Right lobe of liver (tissue), 6 donors: ENCODE results near the gene SLC22A4. TPM values are rescaled to one million over a fixed set of nuclear protein-coding genes. Genes with fewer than 3 reads are reported as not detected.

Experiments
- ATAC-seq, 4 donors: fragments of 200-7000 bp; cut with Tn5 transposase; one replicate each; pipeline ENCODE4 v1.9.1; 2020; ENCODE audit warnings: mild to moderate bottlenecking in 4 of 4, moderate library complexity in 4 of 4
- DNase-seq, 3 donors: peaks; one replicate each; pipeline ENCODE4 v3.0.0-alpha.2; 2020
- H3K27ac ChIP-seq, 3 donors: fragments of 200-600 bp; one replicate each; pipeline ENCODE4 v1.8.0; 2022
- H3K27me3 ChIP-seq, 2 donors: fragments of 200-600 bp; one replicate each; pipeline ENCODE4 v1.8.0; 2022
- H3K36me3 ChIP-seq, 4 donors: fragments of 200-600 bp; sonication (generic) in 1 of 4; one replicate each; pipeline versions ENCODE4 v1.5.1 to v1.8.0; 2017 to 2022; ENCODE audit warnings: control low read depth in 1 of 4
- H3K4me1 ChIP-seq, 4 donors: fragments of 200-600 bp; sonication (generic) in 1 of 4; one replicate each; pipeline versions ENCODE4 v1.5.1 to v1.8.0; 2017 to 2022; ENCODE audit warnings: control low read depth in 1 of 4
- H3K4me3 ChIP-seq, 3 donors: fragments of 200-600 bp; one replicate each; pipeline ENCODE4 v1.8.0; 2022
- H3K9me3 ChIP-seq, 4 donors: fragments of 200-600 bp; sonication (generic) in 1 of 4; one replicate each; pipeline versions ENCODE4 v1.5.1 to v1.8.0; 2017 to 2022; ENCODE audit warnings: control low read depth in 1 of 4
- POLR2A ChIP-seq: fragments of 450-650 bp; IDR thresholded peaks from one replicate; pipeline ENCODE4 v1.6.1; 2017; ENCODE audit warnings: antibody characterized with exemption, mild to moderate bottlenecking
- WGBS: methylation state at CpG from one replicate; pipeline ENCODE4 v1.1.6; 2018; ENCODE audit warnings: low coverage, low lambda C conversion rate; ENCODE audit not compliant: insufficient coverage; ENCODE audit errors: missing lambda C conversion rate; 5-methylcytosine and 5-hydroxymethylcytosine counted together
- intact Hi-C, 2 donors: fragments of 100-400 bp; cut with DNase I; formaldehyde crosslinking; loops; one replicate each; pipeline versions ENCODE4 v1.11.2 to v1.14.1; 2022
- total RNA-seq, 6 experiments: library from RNA; depleted of rRNA in 2 of 6; stranded (reverse); fragments of >200 nt in 2 of 6; fragmentation: NEBNext Ultra II Directional in 3 of 6; extraction: Animal tissue kit (Norgen Biotek cat#: 25700) in 3 of 6; gene quantifications; one replicate each; pipeline versions ENCODE4 v1.1.0 to v1.2.4, GENCODE V29; 2016 to 2023
- TF ChIP-seq, protein P1 (sequence below), 4 donors: fragments of 200-600 bp in 3 of 4; fragments of 450-650 bp in 1 of 4; IDR thresholded peaks; one replicate each; pipeline versions ENCODE4 v1.5.1 to v1.8.0; 2016 to 2022; ENCODE audit warnings: antibody characterized with exemption in 4 of 4, mild to moderate bottlenecking in 2 of 4
- donor health status: DM: no; HTN: yes; CAD: no.
- donor health status: DM: no; HTN: no; CAD: no.
- donor health status: DM: no; HTN: no; CAD: no.
- donor health status: DM: no; HTN: yes; CAD: no.
- donor health status: DM: no; HTN: yes; CAD: no.

SLC22A4 gene
- total RNA-seq, 6 experiments from 2014 or later = 0.31 to 0.59 (median 0.36) TPM

- peak; percentile 2 to 5 (median 3) for ATAC-seq
- intact Hi-C loops = no loop called here
- H3K4me3 ChIP-seq = peak overlapping the region; percentile 79 to 83 (median 82)
- DNase-seq = peak in 1 of 3 donors; percentile 37
- no peaks in the 10 kb centered on the region for H3K9me3 ChIP-seq
- 14% methylated on average over 3 of the region's 34 CpGs for WGBS
- TF ChIP-seq POLR2A = no peak
- TF ChIP-seq, protein P1, sequence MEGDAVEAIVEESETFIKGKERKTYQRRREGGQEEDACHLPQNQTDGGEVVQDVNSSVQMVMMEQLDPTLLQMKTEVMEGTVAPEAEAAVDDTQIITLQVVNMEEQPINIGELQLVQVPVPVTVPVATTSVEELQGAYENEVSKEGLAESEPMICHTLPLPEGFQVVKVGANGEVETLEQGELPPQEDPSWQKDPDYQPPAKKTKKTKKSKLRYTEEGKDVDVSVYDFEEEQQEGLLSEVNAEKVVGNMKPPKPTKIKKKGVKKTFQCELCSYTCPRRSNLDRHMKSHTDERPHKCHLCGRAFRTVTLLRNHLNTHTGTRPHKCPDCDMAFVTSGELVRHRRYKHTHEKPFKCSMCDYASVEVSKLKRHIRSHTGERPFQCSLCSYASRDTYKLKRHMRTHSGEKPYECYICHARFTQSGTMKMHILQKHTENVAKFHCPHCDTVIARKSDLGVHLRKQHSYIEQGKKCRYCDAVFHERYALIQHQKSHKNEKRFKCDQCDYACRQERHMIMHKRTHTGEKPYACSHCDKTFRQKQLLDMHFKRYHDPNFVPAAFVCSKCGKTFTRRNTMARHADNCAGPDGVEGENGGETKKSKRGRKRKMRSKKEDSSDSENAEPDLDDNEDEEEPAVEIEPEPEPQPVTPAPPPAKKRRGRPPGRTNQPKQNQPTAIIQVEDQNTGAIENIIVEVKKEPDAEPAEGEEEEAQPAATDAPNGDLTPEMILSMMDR (IDR thresholded peaks at IDR 0.05) = no peak
- H3K4me1 ChIP-seq = peaks cover 0 to 33% (median 18%) of the 10 kb centered on the region in 4 donors
- no peaks in the 10 kb centered on the region for H3K27me3 ChIP-seq
- peak overlapping the region; percentile 69 to 88 (median 78) for H3K27ac ChIP-seq
- no peaks in the 10 kb centered on the region for H3K36me3 ChIP-seq
Observed at GRCh38 chr5:132370181-132370970, 76.2 kb downstream of the SLC22A4 start.

DNA sequence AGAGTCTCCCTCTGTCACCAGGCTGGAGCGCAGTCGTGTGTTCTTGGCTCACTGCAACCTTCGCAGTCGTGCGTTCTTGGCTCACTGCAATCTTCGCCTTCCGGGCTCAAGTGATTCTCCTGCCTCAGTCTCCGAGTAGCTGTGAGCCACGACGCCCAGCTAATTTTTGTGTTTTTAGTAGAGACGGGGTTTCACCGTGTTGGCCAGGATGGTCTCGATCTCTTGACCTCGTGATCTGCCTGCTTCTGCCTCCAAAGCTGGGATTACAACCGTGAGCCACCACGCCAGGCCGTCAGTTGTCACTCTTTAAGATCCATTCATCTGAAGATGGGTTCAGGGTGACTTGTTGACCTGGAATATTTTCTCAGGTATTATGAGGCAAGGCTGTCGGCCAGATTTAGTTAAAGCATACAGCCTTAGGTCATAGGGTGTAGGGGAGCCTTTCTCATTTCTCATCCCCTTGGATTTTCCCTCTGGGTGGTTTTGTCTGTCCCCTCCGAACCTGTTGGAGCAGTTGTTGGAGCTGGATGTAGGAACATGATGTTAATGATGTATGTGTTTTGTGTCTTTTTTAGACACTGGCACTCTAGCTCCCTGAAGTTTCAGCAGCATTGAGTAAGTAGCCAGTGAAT, 76.9 kb downstream of the SLC22A4 start:
- DNase-seq (no peak), ATAC-seq (peak in 1 of 4 donors; percentile 7)
- H3K36me3 ChIP-seq = no peaks in the 10 kb centered on the region
- WGBS = 47% methylated on average over 17 of the region's 19 CpGs
- intact Hi-C loops = no loop called here
- H3K27ac ChIP-seq = no peak overlapping the region
- H3K9me3 ChIP-seq = no peaks in the 10 kb centered on the region
- H3K4me1 ChIP-seq = peaks cover 0 to 33% (median 18%) of the 10 kb centered on the region in 4 donors
- H3K4me3 ChIP-seq = peak overlapping the region; percentile 79 to 83 (median 82)
- TF ChIP-seq, protein P1 (IDR thresholded peaks at IDR 0.05) = no peak
- no peak for TF ChIP-seq POLR2A
- no peaks in the 10 kb centered on the region for H3K27me3 ChIP-seq

DNA sequence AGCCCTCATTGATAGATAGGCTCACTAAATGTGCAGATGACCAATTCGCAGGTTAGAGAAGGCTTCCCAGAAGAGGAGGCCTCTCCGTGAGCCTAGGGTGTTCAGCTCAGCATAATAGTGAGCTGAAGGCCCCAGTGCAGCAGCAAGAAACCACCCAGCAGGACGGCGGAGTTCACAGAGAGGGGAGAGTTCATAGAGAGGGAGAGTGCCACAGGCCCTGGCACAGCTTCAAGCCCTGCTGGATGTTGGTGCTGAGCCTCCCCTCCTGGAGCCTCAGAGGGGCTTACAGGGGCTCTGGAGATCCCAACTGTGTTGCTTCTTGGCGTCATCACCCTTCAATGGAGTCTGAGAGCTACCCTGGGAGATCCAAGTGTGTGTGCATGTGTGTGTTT, 77.4 kb downstream of the SLC22A4 start:
- no peak for DNase-seq
- no peaks in the 10 kb centered on the region for H3K27me3 ChIP-seq
- H3K4me1 ChIP-seq = peaks cover 0 to 33% (median 18%) of the 10 kb centered on the region in 4 donors
- intact Hi-C loops = no loop called here
- H3K36me3 ChIP-seq = no peaks in the 10 kb centered on the region
- no peak overlapping the region for H3K4me3 ChIP-seq
- no peak for TF ChIP-seq POLR2A
- TF ChIP-seq, protein P1 (IDR thresholded peaks at IDR 0.05) = no peak
- H3K27ac ChIP-seq = no peak overlapping the region
- ATAC-seq = no peak
- no CpG with 5 or more reads among the region's 5 CpGs for WGBS
- no peaks in the 10 kb centered on the region for H3K9me3 ChIP-seq

DNA sequence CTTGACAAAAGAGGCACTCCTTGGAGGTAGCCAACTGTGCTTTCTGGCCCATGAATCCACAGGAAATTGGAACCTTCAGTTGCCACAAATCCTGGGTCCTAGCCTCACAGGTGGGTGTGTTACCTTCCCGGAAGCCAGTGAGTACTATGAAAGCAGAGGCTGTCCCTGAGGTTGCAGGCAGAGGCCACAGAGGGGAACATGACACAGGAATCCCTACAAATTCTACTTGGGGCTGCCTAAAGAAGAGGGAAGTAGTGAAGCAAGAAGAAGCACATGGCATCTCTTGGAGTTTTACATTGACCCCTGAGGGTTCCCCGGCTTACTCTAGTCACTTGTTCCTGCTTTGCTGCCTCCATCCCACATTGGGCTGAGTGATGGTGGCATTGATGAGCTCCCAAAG, 77.9 kb downstream of the SLC22A4 start:
- WGBS = 43% methylated on average over 1 of the region's 2 CpGs
- H3K4me3 ChIP-seq = no peak overlapping the region
- ATAC-seq (no peak), DNase-seq (no peak)
- no peaks in the 10 kb centered on the region for H3K9me3 ChIP-seq
- H3K27me3 ChIP-seq = no peaks in the 10 kb centered on the region
- no peak for TF ChIP-seq POLR2A
- TF ChIP-seq, protein P1 (IDR thresholded peaks at IDR 0.05) = no peak
- intact Hi-C loops = no loop called here
- peaks cover 0 to 33% (median 18%) of the 10 kb centered on the region in 4 donors for H3K4me1 ChIP-seq
- H3K27ac ChIP-seq = no peak overlapping the region
- no peaks in the 10 kb centered on the region for H3K36me3 ChIP-seq
